HCT116 (cell line): ENCODE results near the gene PIK3R1. TPM values are rescaled to one million over a fixed set of nuclear protein-coding genes. Genes with fewer than 3 reads are reported as not detected.

Experiments
- ATAC-seq: fragments of 200-7000 bp; cut with Tn5 transposase; 2 replicates; pipeline ENCODE4 v1.9.1; 2020; ENCODE audit warnings: mild to moderate bottlenecking, moderate library complexity
- BruUV-seq: library from RNA; stranded (reverse); fragments of 400-500 nt; replicated peaks from 2 replicates; lab custom pipeline; 2021; lab: Mats Ljungman, UMichigan
- CTCF ChIA-PET: fragments of 300-600 bp; sonication (Branson Sonifier 250); formaldehyde crosslinking; loops from one replicate; lab custom pipeline; 2021; ENCODE audit warnings: antibody characterized with exemption; lab: Charles Lee
- POLR2A ChIA-PET: fragments of 300-600, 350-600 bp; sonication (Branson Sonifier 250); formaldehyde crosslinking; loops from one replicate; lab custom pipeline; 2021; ENCODE audit warnings: antibody characterized with exemption; lab: Charles Lee
- RAD21 ChIA-PET, 2 experiments: fragments of 300-600 bp; sonication (Branson Sonifier 250); formaldehyde crosslinking; loops; one replicate each; lab custom pipeline; 2023; ENCODE audit warnings: low total read pairs in 2 of 2; ENCODE audit not compliant: uncharacterized antibody in 2 of 2, unreplicated experiment in 2 of 2, low non-redundant PET in 1 of 2; lab: Charles Lee
- DNase-seq: peaks from one replicate; pipeline ENCODE4 v3.0.0-alpha.2; 2010; ENCODE audit warnings: low read depth, low spot score
- H2AFZ ChIP-seq: fragments of 200-600 bp; shearing (Covaris generic), sonication (generic); 2 replicates; pipeline ENCODE4 v1.6.1; 2017; ENCODE audit warnings: low read depth, mixed run types, mixed read lengths, antibody characterized with exemption, low read length; ENCODE audit not compliant: poor library complexity, severe bottlenecking
- H3K27ac ChIP-seq: 2 replicates; pipeline ENCODE4 v1.5.1; 2012; ENCODE audit warnings: low read depth, low read length
- H3K27me3 ChIP-seq: fragments of 200-600 bp; sonication (generic); 2 replicates; pipeline ENCODE4 v1.6.1; 2016; ENCODE audit warnings: mixed run types, low read length, mixed read lengths; ENCODE audit not compliant: insufficient read depth
- H3K36me3 ChIP-seq, 2 experiments: fragments of 200-500 bp in 1 of 2; fragments of 200-600 bp in 1 of 2; sonication (Bioruptor generic) in 1 of 2; sonication (generic) in 1 of 2; 2 replicates each; pipeline versions ENCODE4 v1.5.1 to v1.6.1; 2014 to 2016; ENCODE audit warnings: low read length in 2 of 2, inconsistent platforms in 1 of 2, mixed read lengths in 1 of 2, mixed run types in 1 of 2; ENCODE audit not compliant: insufficient read depth in 2 of 2, control insufficient read depth in 1 of 2
- H3K4me1 ChIP-seq, 2 experiments: fragments of 200-600 bp in 1 of 2; sonication (generic) in 1 of 2; 2 replicates each; pipeline versions ENCODE4 v1.5.1 to v1.6.1; 2012 to 2017; ENCODE audit warnings: low read length in 2 of 2, inconsistent platforms in 1 of 2, mild to moderate bottlenecking in 1 of 2, mixed read lengths in 1 of 2, mixed run types in 1 of 2, moderate library complexity in 1 of 2; ENCODE audit not compliant: insufficient read depth in 2 of 2, control insufficient read depth in 1 of 2
- H3K4me2 ChIP-seq: fragments of 200-600 bp; sonication (generic); 2 replicates; pipeline ENCODE4 v1.6.1; 2017; ENCODE audit warnings: mixed run types, low read length, mixed read lengths
- H3K4me3 ChIP-seq, 2 experiments: fragments of 200-600 bp in 1 of 2; sonication (generic) in 1 of 2; replicated peaks in 1 of 2; 2 replicates each; pipeline ENCODE4 v1.5.1; 2011 to 2016; ENCODE audit warnings: low read length in 2 of 2, control low read depth in 1 of 2, low read depth in 1 of 2, mild to moderate bottlenecking in 1 of 2, mixed read lengths in 1 of 2, mixed run types in 1 of 2
- H3K79me2 ChIP-seq: fragments of 200-600 bp; sonication (generic); 2 replicates; pipeline ENCODE4 v1.6.1; 2017; ENCODE audit warnings: mild to moderate bottlenecking, mixed run types, low read length, moderate library complexity, mixed read lengths; ENCODE audit not compliant: insufficient read depth
- H3K9ac ChIP-seq: fragments of 200-600 bp; sonication (generic); 2 replicates; pipeline ENCODE4 v1.6.1; 2016; ENCODE audit warnings: low read length, mixed read lengths
- H3K9me2 ChIP-seq: fragments of 200-600 bp; sonication (generic), shearing (Covaris generic); 2 replicates; pipeline ENCODE4 v1.6.1; 2017; ENCODE audit warnings: mixed run types, mild to moderate bottlenecking, moderate library complexity; ENCODE audit not compliant: insufficient read depth
- H3K9me3 ChIP-seq, 2 experiments: fragments of 200-500 bp in 1 of 2; fragments of 200-600 bp in 1 of 2; sonication (Bioruptor generic) in 1 of 2; sonication (generic) in 1 of 2; 2 replicates each; pipeline ENCODE4 v1.6.1; 2014 to 2017; ENCODE audit warnings: low read length in 2 of 2, mixed read lengths in 2 of 2, inconsistent platforms in 1 of 2, low read depth in 1 of 2, mild to moderate bottlenecking in 1 of 2, mixed run types in 1 of 2, moderate library complexity in 1 of 2; ENCODE audit not compliant: control insufficient read depth in 1 of 2, insufficient read depth in 1 of 2
- H4K20me1 ChIP-seq: fragments of 200-600 bp; sonication (generic), shearing (Covaris generic); 2 replicates; pipeline ENCODE4 v1.6.1; 2017; ENCODE audit warnings: mixed run types, mild to moderate bottlenecking, moderate library complexity; ENCODE audit not compliant: insufficient read depth
- MAX ChIP-seq: IDR thresholded peaks from 2 replicates; pipeline ENCODE4 v1.6.1; 2012
- TCF7L2 ChIP-seq: IDR thresholded peaks from 2 replicates; pipeline ENCODE4 v1.7.0; 2011; ENCODE audit warnings: borderline replicate concordance, inconsistent platforms; ENCODE audit not compliant: insufficient read depth, insufficient read length; ENCODE audit errors: extremely low read depth
- ZBTB33 ChIP-seq: IDR thresholded peaks from 2 replicates; pipeline ENCODE4 v1.6.1; 2011; ENCODE audit warnings: mild to moderate bottlenecking, low read length, moderate library complexity; ENCODE audit not compliant: insufficient replicate concordance; ENCODE audit errors: extremely low read depth
- ZNF274 ChIP-seq: fragments of 200-500 bp; sonication (Bioruptor generic); IDR thresholded peaks from 2 replicates; pipeline ENCODE4 v1.6.1; 2014; ENCODE audit warnings: mild to moderate bottlenecking, low read depth, low read length, inconsistent platforms
- intact Hi-C: fragments of 100-400 bp; cut with micrococcal nuclease; formaldehyde crosslinking; loops from 2 replicates; pipeline ENCODE4 v1.10.0; 2022
- total RNA-seq: library from RNA; stranded (reverse); gene quantifications from one replicate; pipeline ENCODE4 v1.2.1, GENCODE V29; 2021; ENCODE audit not compliant: unreplicated experiment

Gene PIK3R1
- total RNA-seq, 1 experiment from 2014 or later: 7.2 TPM

GRCh38 chr5:68220914-68221313, 5.4 kb downstream of the PIK3R1 start (continued):
- TF ChIP-seq TCF7L2 (no peak), ZBTB33 (no peak), ZNF274 (no peak)

- H3K9me2 ChIP-seq: no peaks in the 10 kb centered on the region
- no peak overlapping the region for H2AFZ ChIP-seq
- intact Hi-C loops: no loop called here
- H3K9ac ChIP-seq: no peak overlapping the region
- no peaks in the 10 kb centered on the region for H3K27me3 ChIP-seq
- ChIA-PET RAD21 (no interaction called here), POLR2A (no interaction called here), CTCF (no interaction called here)
- BruUV-seq: no TSS peak
- no peaks in the 10 kb centered on the region for H3K9me3 ChIP-seq
- no peaks in the 10 kb centered on the region for H4K20me1 ChIP-seq
- H3K36me3 ChIP-seq: no peaks in the 10 kb centered on the region
- H3K79me2 ChIP-seq: peaks cover 13% of the 10 kb centered on the region
- DNase-seq: no peak
- no peak overlapping the region for H3K4me3 ChIP-seq
- no peak overlapping the region for H3K4me2 ChIP-seq
- TF ChIP-seq MAX: no peak
- peaks cover 4 to 15% of the 10 kb centered on the region in 2 experiments; a peak in 2 of 4 replicates for H3K4me1 ChIP-seq
- ATAC-seq: no peak
- H3K27ac ChIP-seq: no peak overlapping the region
These were observed 5.9 kb downstream of the PIK3R1 start for GRCh38 chr5:68221488-68221887.
